Measurements from ENCODE around the gene C1orf122.
"Not testable (repeated sequence)": the region's sequence is repeated elsewhere in the genome, so short reads cannot be mapped to it uniquely, and the experiment has no call there.

Gene C1orf122

DNA sequence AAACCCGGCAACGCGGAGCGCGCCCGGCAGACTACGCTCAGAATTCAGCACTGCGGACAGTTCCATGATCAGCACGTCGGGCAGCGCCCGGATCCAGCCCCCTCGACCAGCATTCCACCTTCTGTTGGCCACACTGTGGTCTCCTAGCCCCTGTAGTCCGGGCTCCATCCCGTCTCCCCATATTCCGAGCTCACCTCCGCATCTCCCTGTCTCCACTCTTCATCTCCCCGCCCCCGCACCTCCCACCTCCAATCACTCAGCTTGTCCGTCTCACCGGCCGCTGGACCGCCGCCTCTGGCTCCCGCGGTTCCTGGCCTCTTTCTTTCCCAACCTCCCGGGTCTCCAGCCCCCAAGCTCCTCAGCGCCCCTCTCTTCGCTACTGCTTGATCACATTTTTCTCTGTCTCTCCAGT lies 43.2 kb upstream of the C1orf122 start:
- H3K27me3 ChIP-seq, result peaks cover 0 to 84% of the 10 kb centered on the region in 2 donors
- no peak overlapping the region for H3K4me3 ChIP-seq
- DNase-seq, result no peak

GRCh38 chr1:37764888-37765441 lies 42.6 kb upstream of the C1orf122 start, which contains the start of gene EPHA10:
EPHA10 (minus strand) TSS chr1:37765120; CDS start chr1:37765066, 54 bp downstream.
- H3K36me3 ChIP-seq, result no peaks in the 10 kb centered on the region
- peaks cover 0 to 78% of the 10 kb centered on the region in 2 donors for H3K27me3 ChIP-seq
- no peak for TF ChIP-seq CTCF (IDR thresholded peaks at IDR 0.05)
- H3K27ac ChIP-seq, result no peak within 1 kb of the TSS
- no peak within 1 kb of the TSS for H3K4me3 ChIP-seq
- intact Hi-C loops (cut with DNase I; ENCODE audit: low total_unique reads), result no loop called here
- H3K4me1 ChIP-seq, result peaks cover 0 to 6% (median 2%) of the 10 kb centered on the region in 4 donors
- no peak for DNase-seq
- no peaks in the 10 kb centered on the region for H3K9me3 ChIP-seq

More for the DNA sequence above, 43.2 kb upstream of the C1orf122 start:
- H3K4me1 ChIP-seq, result peaks cover 0 to 6% (median 2%) of the 10 kb centered on the region in 4 donors
- H3K9me3 ChIP-seq, result no peaks in the 10 kb centered on the region
- H3K36me3 ChIP-seq, result no peaks in the 10 kb centered on the region
- intact Hi-C loops (cut with DNase I; ENCODE audit: low total_unique reads), result no loop called here
- no peak for TF ChIP-seq CTCF (IDR thresholded peaks at IDR 0.05)
- no peak overlapping the region for H3K27ac ChIP-seq

DNA sequence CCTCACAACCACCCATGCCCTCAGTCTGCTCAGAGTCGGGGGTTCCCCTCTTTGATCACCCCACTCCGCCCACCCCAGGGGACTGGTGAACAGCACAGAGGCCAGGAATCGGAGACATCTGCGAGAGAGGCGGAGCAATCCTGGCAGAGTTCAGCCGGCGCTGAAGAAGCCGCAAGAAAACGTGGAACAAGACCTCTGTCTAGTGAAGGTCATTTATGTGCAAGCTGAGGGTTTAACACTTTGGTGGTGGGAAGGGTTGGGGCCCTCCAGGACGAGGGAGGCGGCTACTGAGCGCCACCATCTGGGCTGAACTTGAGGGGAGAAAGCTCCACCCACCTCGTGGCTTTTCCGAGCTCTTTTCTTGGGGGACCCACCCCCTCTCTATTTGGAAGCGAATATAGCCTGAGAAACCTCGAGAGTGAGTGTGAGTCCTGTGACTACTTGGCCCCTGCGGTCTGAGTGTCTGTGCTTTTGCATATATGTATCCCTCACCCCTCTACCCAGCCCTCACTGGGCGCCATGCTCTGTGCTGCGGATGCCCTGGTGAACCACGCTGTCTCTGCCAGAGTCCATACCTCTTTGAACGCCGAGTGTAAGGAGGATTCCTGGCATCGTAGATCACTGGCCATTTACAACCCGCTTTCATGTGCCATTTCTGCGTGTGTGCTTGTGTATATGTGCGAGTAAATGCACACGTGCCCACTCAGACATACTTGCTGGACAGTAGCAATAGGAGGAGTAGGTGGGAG lies 41.5 kb upstream of the C1orf122 start:
- DNase-seq, result no peak
- Histone ChIP-seq H3K27ac (no peak overlapping the region), H3K27me3 (peaks cover 0 to 76% of the 10 kb centered on the region in 2 donors), H3K36me3 (no peaks in the 10 kb centered on the region), H3K9me3 (no peaks in the 10 kb centered on the region), H3K4me3 (no peak overlapping the region), H3K4me1 (peaks cover 0 to 6% (median 2%) of the 10 kb centered on the region in 4 donors)
- no peak for TF ChIP-seq CTCF (IDR thresholded peaks at IDR 0.05)
- intact Hi-C loops (cut with DNase I; ENCODE audit: low total_unique reads), result no loop called here

GRCh38 chr1:37767488-37767887 lies 40.1 kb upstream of the C1orf122 start:
- H3K4me1 ChIP-seq, result peaks cover 0 to 6% (median 2%) of the 10 kb centered on the region in 4 donors
- DNase-seq, result no peak
- H3K9me3 ChIP-seq, result peaks cover 0 to 3% (median 0%) of the 10 kb centered on the region in 3 donors
- intact Hi-C loops (cut with DNase I; ENCODE audit: low total_unique reads), result no loop called here
- H3K27me3 ChIP-seq, result peaks cover 0 to 62% of the 10 kb centered on the region in 2 donors
- no peak overlapping the region for H3K4me3 ChIP-seq
- H3K27ac ChIP-seq, result no peak overlapping the region
- TF ChIP-seq CTCF (IDR thresholded peaks at IDR 0.05), result no peak
- H3K36me3 ChIP-seq, result no peaks in the 10 kb centered on the region

GRCh38 chr1:37771440-37771839 lies 36.1 kb upstream of the C1orf122 start:
- H3K9me3 ChIP-seq; intact Hi-C loops (cut with DNase I; ENCODE audit: low total_unique reads); H3K4me1 ChIP-seq; H3K27ac ChIP-seq; H3K36me3 ChIP-seq; H3K4me3 ChIP-seq; DNase-seq: not testable (repeated sequence)
- H3K27me3 ChIP-seq, result peaks cover 0 to 23% of the 10 kb centered on the region in 2 donors

DNA sequence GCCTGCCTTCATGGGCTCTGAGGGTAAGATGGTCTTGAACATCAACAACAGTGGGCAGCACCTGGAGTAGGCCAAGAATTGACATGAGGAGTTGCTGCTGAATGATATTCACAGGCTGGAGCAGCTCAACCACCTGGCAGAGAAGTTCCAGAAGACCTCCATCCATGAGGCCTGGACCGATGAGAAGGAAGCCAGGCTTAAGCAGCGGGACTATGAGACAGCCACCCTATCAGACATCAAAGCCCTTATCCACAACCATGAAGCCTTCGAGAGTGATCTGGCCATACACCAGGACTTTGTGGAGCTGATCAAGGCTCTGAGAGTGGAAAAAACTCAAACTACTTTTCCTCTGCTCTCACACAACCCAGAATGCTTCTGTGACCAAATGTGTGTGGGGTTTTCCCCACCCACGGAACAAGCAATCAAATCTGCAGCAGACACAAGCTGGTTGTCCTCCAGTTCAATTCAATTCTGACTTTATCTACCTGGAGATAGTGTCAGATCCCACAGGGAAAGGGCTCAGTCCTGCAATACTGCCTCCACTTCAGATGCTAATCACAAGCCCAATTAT lies 30.6 kb upstream of the C1orf122 start:
- no peak for TF ChIP-seq CTCF (IDR thresholded peaks at IDR 0.05)
- peaks cover 0 to 6% (median 0%) of the 10 kb centered on the region in 3 donors for H3K9me3 ChIP-seq
- H3K4me3 ChIP-seq, result no peak overlapping the region
- H3K27ac ChIP-seq, result no peak overlapping the region
- no peaks in the 10 kb centered on the region for H3K4me1 ChIP-seq
- intact Hi-C loops (cut with DNase I; ENCODE audit: low total_unique reads), result no loop called here
- peaks cover 0 to 12% of the 10 kb centered on the region in 2 donors for H3K27me3 ChIP-seq
- no peak for DNase-seq
- H3K36me3 ChIP-seq, result no peaks in the 10 kb centered on the region

Measured in tibial artery (tissue), 4 donors.